ENCODE results near the gene TADA2B.

The TADA2B gene

DNA sequence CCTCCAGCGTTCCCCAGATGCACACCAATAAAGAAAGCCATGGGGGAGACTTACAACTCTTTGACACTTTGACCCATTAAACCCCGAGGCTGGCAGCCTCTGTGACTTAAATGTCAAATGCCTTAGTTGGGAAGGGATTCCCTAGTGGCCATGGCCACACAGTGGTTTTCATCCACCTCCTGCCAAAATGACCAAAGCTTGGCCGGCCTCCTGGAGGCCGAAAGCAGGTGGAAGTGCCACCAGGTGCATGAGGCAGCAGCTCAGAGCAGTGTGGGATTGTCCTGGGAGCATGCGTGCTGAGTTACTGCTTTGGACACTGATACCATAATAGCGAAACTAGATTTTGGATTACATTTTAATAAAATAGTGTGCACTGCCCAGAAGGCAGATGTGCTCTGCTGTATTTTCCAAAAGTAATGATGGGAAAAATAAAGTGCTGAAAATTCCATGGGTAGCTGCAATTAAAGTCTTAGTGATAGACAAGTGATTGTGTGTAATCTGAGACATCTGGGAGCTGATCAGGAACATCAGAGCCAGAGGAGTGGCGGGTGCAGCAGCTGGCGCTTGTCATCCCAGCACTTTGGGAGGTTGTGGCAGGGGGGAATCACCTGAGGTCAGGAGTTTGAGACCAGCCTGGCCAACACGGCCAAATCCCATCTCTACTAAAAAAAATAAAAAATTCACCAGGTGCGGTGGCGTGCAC lies 39.8 kb upstream of the TADA2B start:
- DNase-seq (ENCODE audit: low read depth) = no peak
- TF ChIP-seq, protein P1, sequence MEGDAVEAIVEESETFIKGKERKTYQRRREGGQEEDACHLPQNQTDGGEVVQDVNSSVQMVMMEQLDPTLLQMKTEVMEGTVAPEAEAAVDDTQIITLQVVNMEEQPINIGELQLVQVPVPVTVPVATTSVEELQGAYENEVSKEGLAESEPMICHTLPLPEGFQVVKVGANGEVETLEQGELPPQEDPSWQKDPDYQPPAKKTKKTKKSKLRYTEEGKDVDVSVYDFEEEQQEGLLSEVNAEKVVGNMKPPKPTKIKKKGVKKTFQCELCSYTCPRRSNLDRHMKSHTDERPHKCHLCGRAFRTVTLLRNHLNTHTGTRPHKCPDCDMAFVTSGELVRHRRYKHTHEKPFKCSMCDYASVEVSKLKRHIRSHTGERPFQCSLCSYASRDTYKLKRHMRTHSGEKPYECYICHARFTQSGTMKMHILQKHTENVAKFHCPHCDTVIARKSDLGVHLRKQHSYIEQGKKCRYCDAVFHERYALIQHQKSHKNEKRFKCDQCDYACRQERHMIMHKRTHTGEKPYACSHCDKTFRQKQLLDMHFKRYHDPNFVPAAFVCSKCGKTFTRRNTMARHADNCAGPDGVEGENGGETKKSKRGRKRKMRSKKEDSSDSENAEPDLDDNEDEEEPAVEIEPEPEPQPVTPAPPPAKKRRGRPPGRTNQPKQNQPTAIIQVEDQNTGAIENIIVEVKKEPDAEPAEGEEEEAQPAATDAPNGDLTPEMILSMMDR (IDR thresholded peaks at IDR 0.05; ENCODE audit: low read length, missing control alignments) = no peak

DNA sequence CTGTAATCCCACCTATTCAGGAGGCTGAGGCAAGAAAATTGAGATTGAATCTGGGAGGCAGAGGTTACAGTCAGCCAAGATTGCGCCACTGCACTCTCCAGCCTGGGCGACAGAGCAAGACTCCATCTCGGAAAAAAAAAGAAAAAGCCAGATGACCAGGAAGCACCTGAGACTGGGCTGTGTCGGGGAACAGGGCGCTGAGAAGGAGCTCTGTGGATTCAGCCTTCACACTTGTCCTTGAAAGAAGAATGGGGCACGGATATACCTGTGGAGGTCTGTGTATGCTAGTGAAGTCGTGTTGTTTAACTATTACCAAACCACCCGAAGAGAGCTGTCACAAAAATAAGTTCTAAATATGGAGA lies 39.3 kb upstream of the TADA2B start:
- DNase-seq (ENCODE audit: low read depth) = no peak
- TF ChIP-seq, protein P1 (IDR thresholded peaks at IDR 0.05; ENCODE audit: low read length, missing control alignments) = no peak
- no peak overlapping the region for H3K4me3 ChIP-seq (replicated peaks; ENCODE audit: low read depth, low read length)

More for the DNA sequence above, 39.8 kb upstream of the TADA2B start:
- H3K4me3 ChIP-seq (replicated peaks; ENCODE audit: low read depth, low read length) = no peak overlapping the region

DNA sequence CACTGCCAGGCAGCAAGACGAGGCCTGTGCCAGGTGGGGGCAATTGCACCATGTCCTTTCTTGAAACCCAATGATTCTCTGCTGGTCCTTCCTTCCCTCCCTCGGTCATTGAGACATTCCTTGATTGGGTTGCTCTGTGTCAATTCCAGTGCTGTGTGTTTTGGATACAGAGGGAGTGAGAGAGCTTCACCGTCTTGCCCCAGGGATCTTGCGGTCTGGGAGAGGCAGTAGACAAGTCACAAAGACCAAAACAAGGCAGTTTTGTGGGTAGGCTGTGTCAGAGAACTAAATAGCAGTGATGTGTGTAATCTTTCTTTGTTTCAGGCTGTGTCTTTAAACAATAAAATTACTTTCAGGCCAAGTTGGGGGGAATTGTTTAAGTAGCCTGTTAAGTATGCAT lies 38.8 kb upstream of the TADA2B start:
- no peak overlapping the region for H3K4me3 ChIP-seq (replicated peaks; ENCODE audit: low read depth, low read length)
- no peak for DNase-seq (ENCODE audit: low read depth)
- TF ChIP-seq, protein P1 (IDR thresholded peaks at IDR 0.05; ENCODE audit: low read length, missing control alignments) = no peak

DNA sequence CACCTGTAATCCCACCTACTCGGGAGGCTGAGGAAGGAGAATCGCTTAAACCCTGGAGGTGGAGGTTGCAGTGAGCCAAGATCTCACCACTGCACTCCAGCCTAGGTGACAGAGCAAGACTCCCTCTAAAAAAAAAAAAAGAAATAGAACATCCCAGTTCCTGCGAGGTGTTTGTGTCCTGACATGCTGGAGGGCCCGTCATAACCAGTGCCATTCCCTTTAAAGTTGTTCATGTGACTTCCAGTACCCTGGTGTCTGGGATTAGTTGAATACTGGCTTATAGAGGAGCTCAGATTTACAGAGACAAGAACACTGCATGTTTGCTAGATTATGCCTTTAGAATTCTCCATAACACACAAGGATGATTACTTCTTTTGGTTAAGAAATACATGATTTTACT lies 37.6 kb upstream of the TADA2B start:
- TF ChIP-seq, protein P1 (IDR thresholded peaks at IDR 0.05; ENCODE audit: low read length, missing control alignments) = no peak
- no peak overlapping the region for H3K4me3 ChIP-seq (replicated peaks; ENCODE audit: low read depth, low read length)
- DNase-seq (ENCODE audit: low read depth) = no peak

DNA sequence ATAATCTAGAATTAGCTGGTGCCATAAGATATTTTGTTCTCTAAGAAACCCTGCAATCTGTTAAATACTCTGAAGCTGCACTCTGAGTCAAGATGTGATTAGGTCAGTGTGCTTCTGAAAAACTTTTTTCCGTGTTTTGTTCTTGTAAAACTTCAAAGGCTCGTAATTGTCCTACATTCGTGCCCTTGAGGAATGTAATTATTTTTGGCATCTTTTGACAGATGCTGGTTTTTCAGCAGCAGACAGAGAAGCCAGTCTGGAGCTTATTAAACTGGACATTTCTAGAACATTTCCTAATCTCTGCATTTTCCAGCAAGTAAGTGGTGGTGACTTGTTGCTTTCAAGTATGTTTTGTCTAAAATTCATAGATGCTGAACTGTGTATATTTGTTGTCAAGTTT lies 36.8 kb upstream of the TADA2B start:
- TF ChIP-seq, protein P1 (IDR thresholded peaks at IDR 0.05; ENCODE audit: low read length, missing control alignments) = no peak
- no peak overlapping the region for H3K4me3 ChIP-seq (replicated peaks; ENCODE audit: low read depth, low read length)
- no peak for DNase-seq (ENCODE audit: low read depth)

DNA sequence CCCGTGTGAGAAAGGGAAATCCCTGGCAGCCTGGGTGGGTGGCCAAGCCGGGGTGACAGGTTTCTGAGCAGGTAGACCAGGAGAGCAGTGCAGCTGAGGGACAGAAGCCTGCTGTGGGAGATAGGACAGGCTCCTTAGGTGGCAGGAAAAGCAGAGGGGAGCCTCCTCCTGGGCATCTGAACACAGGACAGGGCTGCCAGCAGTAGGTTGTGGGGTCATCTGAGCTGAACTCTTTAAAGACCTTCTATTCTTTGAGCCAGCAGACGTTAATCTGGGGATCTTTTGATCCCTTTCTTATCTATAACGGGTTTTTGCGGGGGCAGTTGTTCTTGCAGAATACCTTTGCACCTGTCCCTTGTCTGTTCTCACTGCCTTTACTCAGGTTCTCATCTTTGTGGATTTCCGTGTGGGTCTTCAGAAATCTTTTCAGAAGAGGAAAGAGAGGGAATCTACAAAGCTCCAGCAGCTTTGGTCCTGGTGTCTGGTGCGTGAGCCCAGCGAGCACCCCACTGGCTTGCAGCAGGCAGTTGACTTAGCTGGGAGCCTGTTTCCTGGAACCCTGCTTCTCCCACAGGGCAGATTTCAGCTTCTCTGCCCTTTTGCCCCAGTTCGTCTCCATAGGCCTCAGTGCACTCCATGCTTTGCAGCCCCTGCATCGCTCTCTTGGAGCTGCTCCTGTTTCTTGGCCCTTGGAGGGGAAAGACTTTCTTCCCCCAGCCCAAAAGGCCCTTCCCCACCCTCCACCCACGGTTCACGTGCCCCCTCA lies 35.8 kb upstream of the TADA2B start:
- H3K4me3 ChIP-seq (replicated peaks; ENCODE audit: low read depth, low read length) = no peak overlapping the region
- TF ChIP-seq, protein P1 (IDR thresholded peaks at IDR 0.05; ENCODE audit: low read length, missing control alignments) = no peak
- DNase-seq (ENCODE audit: low read depth) = no peak
